Upper lobe of right lung (tissue), 1 donor: ENCODE data around the gene ZNF223. TPM values are rescaled to one million over a fixed set of nuclear protein-coding genes. Genes with fewer than 3 reads are reported as not detected.

Source experiments
- ATAC-seq: fragments of 200-7000 bp; cut with Tn5 transposase; one replicate; pipeline ENCODE4 v1.9.1; 2020; ENCODE audit warnings: mild to moderate bottlenecking, moderate library complexity
- DNase-seq: peaks from one replicate; pipeline ENCODE4 v3.0.0-alpha.2; 2020
- H3K27ac ChIP-seq: fragments of 200-600 bp; one replicate; pipeline ENCODE4 v1.8.0; 2022
- H3K27me3 ChIP-seq: fragments of 200-600 bp; one replicate; pipeline ENCODE4 v1.8.0; 2022; ENCODE audit warnings: mild to moderate bottlenecking
- H3K36me3 ChIP-seq: fragments of 200-600 bp; one replicate; pipeline ENCODE4 v1.8.0; 2022
- H3K4me1 ChIP-seq: fragments of 200-600 bp; one replicate; pipeline ENCODE4 v1.8.0; 2022
- H3K4me3 ChIP-seq: fragments of 200-600 bp; one replicate; pipeline ENCODE4 v1.8.0; 2022; ENCODE audit warnings: mild to moderate bottlenecking
- H3K9me3 ChIP-seq: fragments of 200-600 bp; one replicate; pipeline ENCODE4 v1.8.0; 2022
- intact Hi-C: fragments of 100-400 bp; cut with DNase I; formaldehyde crosslinking; loops from one replicate; pipeline ENCODE4 v1.11.0; 2022
- total RNA-seq: library from RNA; stranded (reverse); fragmentation: NEBNext Ultra II Directional; extraction: Animal tissue kit (Norgen Biotek cat#: 25700); gene quantifications from one replicate; pipeline ENCODE4 v1.2.1, GENCODE V29; 2021
- TF ChIP-seq, protein P1 (sequence below): fragments of 200-600 bp; IDR thresholded peaks from one replicate; pipeline ENCODE4 v1.8.0; 2022; ENCODE audit warnings: antibody characterized with exemption
- donor health status: DM: no; HTN: yes; CAD: no; lungs with severe emphysema.

ZNF223 gene
- total RNA-seq, 1 donor from 2014 or later = 5.8 TPM

DNA sequence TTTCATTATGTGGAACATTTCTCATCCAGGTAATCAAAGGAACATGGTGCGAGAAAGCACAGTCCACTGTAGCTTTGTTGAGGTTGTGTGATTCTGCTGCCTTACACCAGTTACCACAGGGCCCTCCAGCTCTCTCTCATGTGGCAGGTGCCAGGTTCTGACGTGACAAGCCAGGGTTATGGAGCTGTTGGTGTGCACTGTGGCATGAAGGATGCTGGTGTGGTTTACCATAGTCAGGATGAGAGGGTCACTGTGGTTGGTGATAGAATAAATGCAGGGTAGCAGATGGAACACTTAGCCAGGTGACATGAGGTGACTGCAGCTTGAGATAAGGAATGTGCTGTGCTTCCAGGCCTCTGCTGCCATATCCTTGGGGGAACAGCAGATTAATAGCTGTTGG lies 7.4 kb downstream of the ZNF223 start:
- Histone ChIP-seq H3K9me3 (peaks cover 2% of the 10 kb centered on the region), H3K4me1 (no peaks in the 10 kb centered on the region)

DNA sequence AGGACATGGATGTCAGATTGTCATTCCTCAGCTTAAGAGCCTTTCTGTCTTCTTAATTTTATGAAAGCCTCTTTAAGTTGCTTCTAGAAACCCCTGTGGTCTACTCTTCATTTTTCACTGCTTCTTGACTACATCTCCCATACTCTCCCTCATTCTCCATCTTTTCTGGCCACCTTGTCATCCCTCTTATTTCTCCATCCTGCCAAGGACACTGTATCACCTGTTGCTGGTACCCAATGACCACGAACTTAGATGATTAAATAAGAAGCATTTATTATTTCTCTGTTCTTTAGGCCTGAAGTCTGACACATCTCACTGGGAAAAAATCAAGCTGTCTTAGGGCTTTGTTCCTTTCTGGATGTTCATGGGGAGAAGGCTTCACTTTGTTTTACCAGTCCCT lies 9.2 kb downstream of the ZNF223 start:
- Histone ChIP-seq H3K9me3 (peaks cover 18% of the 10 kb centered on the region), H3K4me3 (no peak overlapping the region), H3K27ac (no peak overlapping the region), H3K27me3 (no peaks in the 10 kb centered on the region), H3K36me3 (peaks cover 64% of the 10 kb centered on the region), H3K4me1 (no peaks in the 10 kb centered on the region)
- DNase-seq (no peak), ATAC-seq (no peak)
- TF ChIP-seq, protein P1, sequence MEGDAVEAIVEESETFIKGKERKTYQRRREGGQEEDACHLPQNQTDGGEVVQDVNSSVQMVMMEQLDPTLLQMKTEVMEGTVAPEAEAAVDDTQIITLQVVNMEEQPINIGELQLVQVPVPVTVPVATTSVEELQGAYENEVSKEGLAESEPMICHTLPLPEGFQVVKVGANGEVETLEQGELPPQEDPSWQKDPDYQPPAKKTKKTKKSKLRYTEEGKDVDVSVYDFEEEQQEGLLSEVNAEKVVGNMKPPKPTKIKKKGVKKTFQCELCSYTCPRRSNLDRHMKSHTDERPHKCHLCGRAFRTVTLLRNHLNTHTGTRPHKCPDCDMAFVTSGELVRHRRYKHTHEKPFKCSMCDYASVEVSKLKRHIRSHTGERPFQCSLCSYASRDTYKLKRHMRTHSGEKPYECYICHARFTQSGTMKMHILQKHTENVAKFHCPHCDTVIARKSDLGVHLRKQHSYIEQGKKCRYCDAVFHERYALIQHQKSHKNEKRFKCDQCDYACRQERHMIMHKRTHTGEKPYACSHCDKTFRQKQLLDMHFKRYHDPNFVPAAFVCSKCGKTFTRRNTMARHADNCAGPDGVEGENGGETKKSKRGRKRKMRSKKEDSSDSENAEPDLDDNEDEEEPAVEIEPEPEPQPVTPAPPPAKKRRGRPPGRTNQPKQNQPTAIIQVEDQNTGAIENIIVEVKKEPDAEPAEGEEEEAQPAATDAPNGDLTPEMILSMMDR = no peak
- intact Hi-C loops = no loop called here

More for the DNA sequence above, 7.4 kb downstream of the ZNF223 start:
- intact Hi-C loops = no loop called here
- no peak overlapping the region for H3K4me3 ChIP-seq
- peaks cover 60% of the 10 kb centered on the region for H3K36me3 ChIP-seq
- H3K27ac ChIP-seq = no peak overlapping the region
- H3K27me3 ChIP-seq = no peaks in the 10 kb centered on the region
- TF ChIP-seq, protein P1 = no peak
- ATAC-seq = no peak
- no peak for DNase-seq

DNA sequence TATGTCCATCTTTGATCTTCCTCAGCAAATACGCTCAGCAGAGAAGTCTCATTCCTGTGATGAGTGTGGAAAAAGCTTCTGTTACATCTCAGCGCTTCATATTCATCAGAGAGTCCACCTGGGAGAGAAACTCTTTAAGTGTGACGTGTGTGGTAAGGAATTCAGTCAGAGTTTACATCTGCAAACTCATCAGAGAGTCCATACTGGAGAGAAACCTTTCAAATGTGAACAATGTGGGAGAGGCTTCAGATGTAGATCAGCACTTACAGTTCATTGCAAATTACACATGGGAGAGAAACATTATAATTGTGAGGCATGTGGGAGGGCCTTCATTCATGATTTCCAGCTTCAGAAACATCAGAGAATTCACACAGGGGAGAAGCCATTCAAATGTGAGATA lies 14.5 kb downstream of the ZNF223 start:
- DNase-seq (no peak), ATAC-seq (no peak)
- intact Hi-C loops = no loop called here
- peaks cover 42% of the 10 kb centered on the region for H3K36me3 ChIP-seq
- no peaks in the 10 kb centered on the region for H3K27me3 ChIP-seq
- no peak overlapping the region for H3K4me3 ChIP-seq
- TF ChIP-seq, protein P1 = no peak
- H3K9me3 ChIP-seq = peaks cover 43% of the 10 kb centered on the region
- H3K27ac ChIP-seq = no peak overlapping the region
- no peaks in the 10 kb centered on the region for H3K4me1 ChIP-seq

DNA sequence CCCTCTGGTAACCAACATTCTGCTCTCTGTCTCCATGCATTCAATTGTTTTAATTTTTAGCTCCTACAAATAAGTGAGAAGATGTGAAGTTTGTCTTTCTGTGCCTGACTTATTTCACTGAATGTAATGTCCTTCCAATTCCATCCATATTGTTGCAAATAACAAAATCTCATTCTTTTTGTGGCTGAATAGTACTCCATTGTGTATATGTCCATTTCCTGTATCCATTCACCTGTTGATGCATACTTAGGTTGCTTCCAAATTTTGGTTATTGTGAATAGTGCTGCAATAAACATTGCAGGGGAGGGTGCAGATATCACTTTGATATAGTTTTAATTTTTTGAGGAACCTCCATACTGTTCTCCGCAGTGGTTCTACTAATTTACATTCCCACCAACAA lies 17.6 kb downstream of the ZNF223 start:
- Histone ChIP-seq H3K9me3 (peaks cover 40% of the 10 kb centered on the region), H3K36me3 (peaks cover 14% of the 10 kb centered on the region), H3K27me3 (no peaks in the 10 kb centered on the region), H3K4me1 (no peaks in the 10 kb centered on the region), H3K27ac (no peak overlapping the region), H3K4me3 (no peak overlapping the region)
- TF ChIP-seq, protein P1 = no peak
- ATAC-seq = no peak
- DNase-seq = no peak
- intact Hi-C loops = no loop called here

DNA sequence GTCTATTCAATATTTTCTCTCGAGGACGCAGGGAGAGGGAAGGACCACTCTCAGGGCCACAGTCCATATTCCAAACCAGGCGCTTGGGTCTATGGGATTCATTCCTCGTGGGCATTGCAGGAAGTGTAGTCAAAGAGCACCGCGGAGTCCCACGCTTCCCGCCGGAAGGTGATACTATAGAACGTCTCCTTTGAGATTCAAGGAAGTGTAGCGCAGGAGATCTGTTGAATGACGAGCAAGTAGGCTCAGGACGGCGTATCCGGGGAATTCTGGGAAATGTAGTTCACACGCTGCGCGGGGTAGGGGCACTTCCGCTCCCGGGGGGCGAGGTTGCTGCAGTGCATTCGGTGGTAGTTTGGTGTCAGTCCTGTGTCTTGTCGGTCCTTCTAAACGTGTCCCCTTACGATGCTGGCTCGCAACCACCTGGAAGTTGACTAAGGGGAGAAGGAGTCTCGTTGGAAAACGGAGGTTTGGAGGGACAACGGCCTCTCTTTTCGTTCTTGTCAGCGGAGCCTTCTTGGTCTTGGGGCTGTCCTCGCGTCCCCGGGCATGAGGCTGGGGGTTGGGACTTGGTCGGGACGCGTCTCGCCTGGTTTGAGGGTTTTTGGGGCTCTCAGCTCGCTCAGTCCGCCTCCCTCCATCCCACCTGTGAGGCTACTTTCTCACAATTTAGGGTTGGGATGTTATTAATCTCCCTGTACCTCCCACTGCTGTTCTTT lies 20.1 kb downstream of the ZNF223 start, which contains the start of gene ZNF284:
ZNF284 (plus strand) TSS at position 336 of the 719 bp plus-strand sequence. CDS start 4,231 bp downstream, outside the sequence.
- H3K4me1 ChIP-seq = no peaks in the 10 kb centered on the region
- TF ChIP-seq, protein P1 = no peak
- peak; percentile 100 for ATAC-seq
- peaks cover 18% of the 10 kb centered on the region for H3K9me3 ChIP-seq
- peak within 1 kb of the TSS; percentile 31 for H3K27ac ChIP-seq
- intact Hi-C loops = no loop called here
- peak within 1 kb of the TSS; percentile 76 for H3K4me3 ChIP-seq
- no peaks in the 10 kb centered on the region for H3K27me3 ChIP-seq
- DNase-seq = peak; percentile 89
- H3K36me3 ChIP-seq = no peaks in the 10 kb centered on the region
